Measurements from ENCODE around the gene MAP3K2. TPM values are rescaled to one million over a fixed set of nuclear protein-coding genes. Genes with fewer than 3 reads are reported as not detected.
A peak's percentile ranks its signal among the peaks of the same experiment; 100 is the strongest.

Gene MAP3K2
- total RNA-seq (2014; rRNA removed; shearing (Covaris generic)) (23.5 and 24.7 TPM in 2 replicates), polyA plus RNA-seq (2016; fragmentation: Nextera tagmentation; extraction: Ambion mirVana) (7.3 and 10.2 TPM in 2 replicates)
- long read RNA-seq, partial matches to known transcripts = 0 of 1 reads
- long read RNA-seq, other reads (novel, unspliced or antisense) = 1 of 1 reads

GRCh38 chr2:127387655-127388422, at the start of gene MAP3K2:
Gene MAP3K2, minus strand, starts transcription at chr2:127387975. Its CDS starts 44,846 bp downstream, at chr2:127343129.
- Histone ChIP-seq H3K4me2 (peak within 1 kb of the TSS; percentile 98), H4K20me1 (replicated peaks; ENCODE audit: insufficient read depth) (peaks cover 18% of the 10 kb centered on the region), H3K36me3 (ENCODE audit: insufficient read depth) (no peaks in the 10 kb centered on the region), H3K79me2 (replicated peaks; ENCODE audit: insufficient read depth) (peaks cover 42% of the 10 kb centered on the region), H3K27me3 (ENCODE audit: insufficient read depth) (no peaks in the 10 kb centered on the region), H3F3A (replicated peaks; ENCODE audit: low read depth) (0 out of 2 replicates have a peak, but pooled peaks cover 7% of the 10 kb centered on the region), H3K27ac (ENCODE audit: low read depth) (peak within 1 kb of the TSS; percentile 91), H3K9me2 (ENCODE audit: insufficient read depth) (no peaks in the 10 kb centered on the region), H3K4me3 (peak within 1 kb of the TSS; percentile 76), H2AFZ (peak within 1 kb of the TSS; percentile 99), H3K4me1 (ENCODE audit: insufficient read depth) (peaks cover 23% of the 10 kb centered on the region)
- Mint-ChIP-seq H3K27me3 (ENCODE audit: insufficient read depth, low read depth, poor library complexity) (peaks cover 3% of the 10 kb centered on the region), H3K27ac (peak within 1 kb of the TSS; percentile 98), H3K4me3 (peak within 1 kb of the TSS; percentile 84), H3K9me3 (no peaks in the 10 kb centered on the region), H3K4me1 (peaks cover 22% of the 10 kb centered on the region), H3K36me3 (ENCODE audit: low read depth) (peaks cover 6% of the 10 kb centered on the region)
- TF ChIP-seq REST (IDR thresholded peaks at IDR 0.05; ENCODE audit: unreplicated experiment) = no peak
- peak; percentile 86 for TF ChIP-seq POLR2AphosphoS5 (IDR thresholded peaks at IDR 0.05; ENCODE audit: low read depth)
- no peak for TF ChIP-seq ZNF462 (CRISPR knock-in tag; IDR thresholded peaks at IDR 0.05)
- peak; percentile 93 for TF ChIP-seq CREB1 (CRISPR knock-in tag; IDR thresholded peaks at IDR 0.05; ENCODE audit: low read depth)
- ATAC-seq (peak; percentile 84), DNase-seq (ENCODE audit: low spot score) (peak; percentile 94)
